Kidney tubule cell (primary cell): Measurements from ENCODE around the gene CBFA2T3.
A peak's percentile ranks its signal among the peaks of the same experiment; 100 is the strongest.
"Not testable (repeated sequence)": the region's sequence is repeated elsewhere in the genome, so short reads cannot be mapped to it uniquely, and the experiment has no call there.

ENCODE experiments used
- DNase-seq: peaks from one replicate; pipeline ENCODE4 v3.0.0-alpha.2; 2018; ENCODE audit warnings: low spot score

Gene CBFA2T3

DNA sequence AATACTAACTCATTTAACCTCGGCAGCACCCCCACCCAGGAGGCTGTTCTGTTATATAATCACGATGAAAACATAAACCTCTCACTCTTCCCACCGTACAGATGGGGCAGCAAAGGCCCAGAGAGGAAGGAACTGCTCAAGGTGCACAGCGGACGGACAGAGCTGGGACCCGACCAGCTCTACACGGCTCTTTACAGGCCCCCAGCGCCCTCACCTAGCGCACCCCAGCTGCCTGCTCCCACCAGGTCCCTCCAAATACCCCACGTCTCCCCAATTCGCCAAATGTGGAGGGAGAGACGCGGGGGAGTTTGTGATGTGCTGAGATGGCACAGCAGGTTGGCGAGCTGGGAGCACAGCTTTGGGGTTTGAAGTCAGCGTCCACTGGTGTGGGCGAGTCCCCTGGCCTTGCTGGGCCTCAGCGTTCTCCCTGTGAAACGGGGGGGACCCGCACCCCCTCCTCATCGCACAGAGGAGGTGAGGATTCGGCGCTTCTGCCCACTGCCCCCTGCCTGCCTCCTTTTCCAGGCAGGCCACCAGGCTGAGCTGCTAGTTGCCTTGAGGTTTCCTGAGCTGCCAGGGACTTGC, 54.1 kb downstream of the CBFA2T3 start:
- DNase-seq: no peak

DNA sequence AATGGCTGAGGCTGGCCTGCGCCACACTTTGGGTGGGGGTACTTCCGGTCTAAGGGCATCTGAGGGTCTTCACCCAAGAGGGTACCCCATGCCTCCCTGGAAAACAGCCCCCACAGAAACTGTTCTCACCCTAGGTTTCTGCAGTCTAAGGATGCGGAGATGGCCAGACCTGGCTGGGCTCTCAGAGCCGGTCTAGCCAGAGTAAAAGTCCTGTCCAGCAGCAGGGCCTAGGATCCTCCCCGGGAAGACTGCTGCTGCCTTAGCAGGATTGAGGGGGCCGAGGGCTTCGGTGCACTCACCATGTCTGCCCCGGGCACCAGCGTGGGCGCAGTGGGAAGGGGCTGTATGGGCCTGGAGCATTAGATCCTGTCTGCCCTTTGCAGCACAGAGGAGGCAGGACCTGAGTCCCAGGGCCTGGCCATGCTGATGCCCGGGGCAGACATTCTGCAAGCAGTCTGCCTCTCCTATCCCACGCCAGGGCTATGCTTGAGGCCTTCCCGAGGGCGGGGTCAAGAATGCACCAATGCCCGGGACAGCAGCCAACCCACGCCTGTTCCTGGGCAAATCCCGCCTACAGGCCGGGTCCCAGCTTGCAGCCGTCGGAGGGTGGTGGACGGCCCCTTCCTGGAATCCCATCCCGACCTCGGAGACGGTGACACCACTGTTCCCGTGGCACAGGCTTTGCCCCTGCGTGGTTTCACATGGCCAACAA, 54.7 kb downstream of the CBFA2T3 start:
- DNase-seq: peak; percentile 61

GRCh38 chr16:88921591-88921990, 55.4 kb downstream of the CBFA2T3 start:
- DNase-seq: no peak

GRCh38 chr16:88920618-88921590, 56.1 kb downstream of the CBFA2T3 start:
- DNase-seq: peak; percentile 46

DNA sequence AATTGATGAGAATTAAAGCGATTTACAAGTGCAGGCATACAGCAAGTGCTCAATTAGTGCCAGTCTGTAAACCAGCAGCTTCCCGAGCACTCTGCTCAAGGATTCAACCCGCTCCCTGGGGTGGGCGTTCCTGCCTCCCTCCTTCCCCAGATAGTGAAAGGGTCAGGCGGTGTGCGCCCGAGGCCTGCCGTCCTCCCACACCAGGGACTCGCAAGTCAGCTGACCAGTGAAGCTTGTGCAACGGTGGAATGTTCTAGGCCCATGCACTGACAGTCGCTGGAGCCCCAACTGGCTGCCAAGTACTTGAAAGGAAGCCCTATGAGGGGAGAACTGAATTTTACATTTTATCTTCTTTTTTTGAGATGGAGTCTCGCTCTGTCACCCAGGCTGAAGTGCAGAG, 57.1 kb downstream of the CBFA2T3 start:
- no peak for DNase-seq

- DNase-seq: not testable (repeated sequence)
Measured at GRCh38 chr16:88918896-88919295, 58.1 kb downstream of the CBFA2T3 start.

- DNase-seq: no peak
Measured at GRCh38 chr16:88917915-88918627, 58.9 kb downstream of the CBFA2T3 start.

DNA sequence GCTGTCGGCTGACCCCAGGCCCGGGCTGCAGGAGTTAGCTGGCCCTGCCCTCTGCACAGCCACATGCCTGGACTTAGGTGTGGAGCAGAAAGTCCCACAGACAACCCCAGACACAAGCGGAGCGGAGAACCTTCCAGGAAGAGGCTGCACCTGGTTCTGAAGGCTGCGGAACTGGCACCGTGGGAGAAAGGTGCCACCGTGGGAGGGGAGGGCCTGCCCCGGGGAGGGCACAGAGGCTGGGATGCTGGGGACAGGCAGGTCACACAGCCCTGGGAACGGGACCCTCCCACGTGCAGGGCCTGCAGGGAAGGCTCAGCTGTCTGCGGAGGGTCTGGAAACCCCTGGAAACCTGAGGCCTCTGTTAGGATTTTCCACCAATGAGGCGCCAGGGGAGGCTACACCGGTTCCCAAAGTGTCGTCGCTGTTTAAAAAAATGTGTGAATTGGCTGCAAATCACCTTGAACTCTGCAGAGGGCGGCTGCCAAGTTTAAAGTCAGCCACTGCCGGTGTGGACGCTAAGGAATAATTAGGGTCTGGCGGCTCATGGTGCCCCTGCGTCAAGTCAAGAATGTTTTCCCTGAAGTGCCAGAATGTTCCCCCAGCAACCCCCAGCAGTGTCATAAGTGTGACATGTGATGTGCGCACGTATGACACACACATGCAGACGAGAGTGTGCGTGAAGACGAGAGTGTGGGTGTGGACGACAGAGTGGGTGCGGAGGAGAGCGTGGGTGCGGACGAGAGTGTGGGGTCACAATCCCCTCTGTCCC, 59.7 kb downstream of the CBFA2T3 start:
- DNase-seq: no peak

DNA sequence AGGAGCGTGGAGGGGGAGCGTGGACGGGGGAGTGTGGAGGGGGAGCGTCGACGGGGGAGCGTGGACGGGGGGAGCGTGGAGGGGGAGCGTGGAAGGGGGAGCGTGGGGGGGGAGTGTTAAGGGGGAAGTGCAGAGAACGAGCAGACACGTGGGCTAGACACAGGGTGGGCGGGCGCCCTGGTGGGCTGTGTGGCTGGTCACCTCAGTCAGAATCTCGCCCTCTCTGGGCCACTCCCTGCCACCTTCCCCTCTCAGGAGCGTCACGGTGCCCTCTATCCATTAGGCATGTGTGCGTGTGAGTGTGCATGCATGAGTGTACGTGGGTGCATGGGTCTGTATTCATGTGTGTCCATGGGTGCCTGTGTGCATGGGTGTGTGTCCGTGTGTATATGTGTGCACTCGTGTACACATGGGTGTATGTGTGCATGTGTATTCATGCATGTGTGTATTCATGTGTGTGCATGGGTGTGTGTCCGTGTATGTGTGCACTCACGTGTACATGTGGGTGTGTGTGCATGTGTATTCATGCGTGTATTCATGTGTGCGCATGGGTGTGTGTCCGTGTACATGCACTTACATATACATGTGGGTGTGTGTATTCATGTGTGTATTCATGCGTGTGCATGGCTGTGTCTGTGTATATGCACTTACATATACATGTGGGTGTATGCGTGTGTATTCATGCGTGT, 61.2 kb downstream of the CBFA2T3 start:
- DNase-seq: no peak

GRCh38 chr16:88914750-88915368, 62.1 kb downstream of the CBFA2T3 start:
- DNase-seq: no peak

- no peak for DNase-seq
Measured at GRCh38 chr16:88913870-88914269, 63.1 kb downstream of the CBFA2T3 start.

GRCh38 chr16:88913001-88913612, 63.9 kb downstream of the CBFA2T3 start:
- no peak for DNase-seq

DNA sequence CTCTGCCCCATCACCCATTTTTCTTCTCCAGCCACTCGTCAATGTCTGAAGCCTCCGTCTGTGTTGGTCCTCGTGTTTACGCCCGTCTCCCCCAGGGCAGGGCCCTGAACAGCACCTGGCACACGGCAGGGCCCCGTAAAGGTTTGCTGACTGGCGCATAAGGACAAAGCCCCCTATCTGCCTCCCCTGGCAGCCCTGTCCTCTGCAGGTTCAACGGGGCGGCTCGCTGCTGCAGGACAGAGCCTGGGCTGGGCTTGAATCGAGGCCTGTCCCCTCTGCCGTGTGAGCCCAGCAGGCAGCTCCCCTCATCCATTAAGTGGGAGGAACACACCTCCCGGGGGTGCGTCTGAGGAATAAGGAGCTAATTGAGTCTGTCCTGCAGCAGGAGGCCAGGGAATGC, 64.5 kb downstream of the CBFA2T3 start:
- no peak for DNase-seq

DNA sequence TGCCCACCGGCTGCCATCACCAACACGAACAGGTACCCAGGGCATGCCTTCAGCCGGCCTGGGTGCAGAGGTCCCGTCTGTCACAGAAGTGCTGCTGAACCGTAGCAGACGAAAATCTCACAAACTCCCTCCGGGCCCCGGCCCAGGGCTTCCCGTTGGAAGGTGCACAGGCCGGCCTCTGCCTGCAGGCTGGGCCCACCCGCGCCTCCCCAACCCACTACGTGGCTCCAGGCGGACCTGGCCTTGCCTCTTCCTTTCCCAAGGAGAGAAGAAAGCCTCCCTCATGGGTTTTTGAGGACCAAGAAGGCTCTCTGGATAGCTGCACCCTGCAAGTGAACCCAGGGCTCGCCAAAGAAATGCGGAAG, 65.1 kb downstream of the CBFA2T3 start:
- no peak for DNase-seq

DNA sequence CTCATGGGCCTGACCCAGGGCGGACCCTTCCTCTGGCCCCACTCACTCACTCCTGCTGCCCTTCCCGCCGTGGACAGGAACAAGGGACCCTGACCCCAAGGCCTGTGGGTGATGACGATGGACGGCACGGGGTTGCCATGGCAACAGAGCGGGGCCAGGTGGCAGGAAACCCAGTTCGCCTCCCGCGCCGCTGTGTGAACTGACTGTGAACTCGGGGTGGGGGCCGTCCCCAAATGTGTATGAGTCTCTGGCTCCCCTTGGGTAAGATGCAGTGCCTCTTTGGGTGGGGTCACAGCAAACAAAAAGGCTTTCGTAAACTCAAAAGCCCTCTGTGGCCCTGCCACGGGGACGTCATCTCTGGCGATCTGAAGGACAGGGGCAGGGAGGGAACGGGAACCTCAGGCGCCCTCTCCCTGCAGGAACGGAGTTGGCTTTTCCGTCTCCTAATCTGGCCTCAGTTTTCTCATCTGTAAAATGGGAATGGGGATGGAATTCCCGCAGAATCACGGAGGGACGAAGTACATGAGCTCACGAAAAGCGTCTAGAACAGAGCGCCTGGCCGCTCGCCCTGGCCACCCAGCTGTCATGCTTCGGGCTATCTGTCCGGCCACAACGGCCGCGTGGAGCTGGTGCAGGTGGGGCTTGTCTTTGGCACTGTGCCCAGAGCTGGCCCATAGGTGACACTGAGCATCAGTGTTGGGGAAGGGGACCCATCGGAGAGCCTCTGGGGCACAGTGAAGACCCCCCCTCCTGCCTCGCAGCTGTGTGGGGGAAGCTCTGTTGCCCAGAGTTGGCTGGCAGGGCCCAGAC, 65.7 kb downstream of the CBFA2T3 start:
- DNase-seq: no peak

GRCh38 chr16:88910284-88911135, 66.5 kb downstream of the CBFA2T3 start:
- DNase-seq: no peak

GRCh38 chr16:88909431-88910210, 67.4 kb downstream of the CBFA2T3 start:
- no peak for DNase-seq
